GM12872 (cell line): ENCODE data around the gene STARD13.

Experiments
- TF ChIP-seq, protein P1 (sequence below): IDR thresholded peaks from 3 replicates; pipeline ENCODE4 v1.5.1; 2011; ENCODE audit warnings: low read depth, mild to moderate bottlenecking, low read length, moderate library complexity; ENCODE audit not compliant: insufficient read depth

Gene STARD13

DNA sequence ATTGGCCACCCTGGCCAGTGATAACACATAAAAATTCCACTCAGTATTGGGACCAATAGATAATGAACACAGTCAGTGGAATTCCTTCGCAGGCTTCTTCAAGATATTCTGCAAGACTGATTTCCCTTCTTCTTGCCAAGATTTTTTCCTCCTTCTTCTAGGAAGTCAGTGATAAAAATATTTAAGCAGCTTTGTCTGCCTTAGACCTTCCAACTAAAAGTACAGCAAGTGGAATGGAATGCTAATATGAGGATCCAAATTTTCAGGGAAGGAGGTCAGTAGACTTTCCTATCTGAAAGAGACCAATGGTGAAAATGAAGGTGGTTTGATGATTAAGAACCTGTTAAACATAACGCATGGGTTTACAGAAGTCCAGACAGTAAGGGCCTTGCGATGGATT, 9.6 kb downstream of the STARD13 start:
- TF ChIP-seq, protein P1, sequence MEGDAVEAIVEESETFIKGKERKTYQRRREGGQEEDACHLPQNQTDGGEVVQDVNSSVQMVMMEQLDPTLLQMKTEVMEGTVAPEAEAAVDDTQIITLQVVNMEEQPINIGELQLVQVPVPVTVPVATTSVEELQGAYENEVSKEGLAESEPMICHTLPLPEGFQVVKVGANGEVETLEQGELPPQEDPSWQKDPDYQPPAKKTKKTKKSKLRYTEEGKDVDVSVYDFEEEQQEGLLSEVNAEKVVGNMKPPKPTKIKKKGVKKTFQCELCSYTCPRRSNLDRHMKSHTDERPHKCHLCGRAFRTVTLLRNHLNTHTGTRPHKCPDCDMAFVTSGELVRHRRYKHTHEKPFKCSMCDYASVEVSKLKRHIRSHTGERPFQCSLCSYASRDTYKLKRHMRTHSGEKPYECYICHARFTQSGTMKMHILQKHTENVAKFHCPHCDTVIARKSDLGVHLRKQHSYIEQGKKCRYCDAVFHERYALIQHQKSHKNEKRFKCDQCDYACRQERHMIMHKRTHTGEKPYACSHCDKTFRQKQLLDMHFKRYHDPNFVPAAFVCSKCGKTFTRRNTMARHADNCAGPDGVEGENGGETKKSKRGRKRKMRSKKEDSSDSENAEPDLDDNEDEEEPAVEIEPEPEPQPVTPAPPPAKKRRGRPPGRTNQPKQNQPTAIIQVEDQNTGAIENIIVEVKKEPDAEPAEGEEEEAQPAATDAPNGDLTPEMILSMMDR: no peak

DNA sequence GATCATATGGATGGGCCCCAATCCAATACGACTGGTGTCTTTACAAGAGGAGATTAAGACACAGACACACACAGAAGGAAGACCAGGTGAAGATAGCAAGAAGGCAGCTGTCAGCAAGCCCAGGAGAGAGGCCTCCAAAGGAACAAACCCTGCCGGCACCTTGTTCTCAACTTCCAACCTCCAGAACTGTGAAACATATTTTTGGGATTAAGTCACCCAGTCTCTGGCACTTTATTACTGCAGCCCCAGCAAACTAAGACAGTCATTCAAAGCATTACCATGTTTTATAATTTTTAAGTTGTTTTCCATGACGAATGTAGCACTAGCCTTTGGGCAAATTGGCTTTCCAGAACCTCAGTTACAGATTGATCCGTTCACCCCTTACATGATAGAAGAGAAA, 11.3 kb downstream of the STARD13 start:
- TF ChIP-seq, protein P1: no peak

- TF ChIP-seq, protein P1: no peak
Measured at GRCh38 chr13:33272531-33273124, 12.9 kb downstream of the STARD13 start.

DNA sequence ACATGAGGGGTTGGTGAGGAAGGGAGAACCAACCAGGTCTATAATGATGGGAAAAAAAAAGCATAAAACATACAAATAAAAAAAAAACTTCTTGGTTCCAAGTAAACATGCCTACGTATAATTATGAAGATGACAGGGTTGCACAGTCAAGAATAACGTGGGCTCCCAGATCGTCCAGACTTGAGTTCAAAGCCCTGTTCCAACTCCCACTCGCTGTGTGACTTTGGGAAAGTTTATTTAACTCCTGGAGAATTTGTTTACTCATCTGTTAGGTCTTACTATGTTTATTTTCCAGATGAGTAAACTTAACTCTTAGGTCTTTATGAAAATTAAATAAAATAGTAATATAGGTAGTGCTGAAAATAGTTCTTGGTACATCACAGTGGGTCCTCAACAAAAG, 13.8 kb downstream of the STARD13 start:
- TF ChIP-seq, protein P1: no peak

- TF ChIP-seq, protein P1: no peak
Measured at GRCh38 chr13:33270895-33271538, 14.5 kb downstream of the STARD13 start.

GRCh38 chr13:33265607-33266006, 19.9 kb downstream of the STARD13 start:
- TF ChIP-seq, protein P1: no peak

- TF ChIP-seq, protein P1: no peak
Measured at GRCh38 chr13:33265133-33265532, 20.4 kb downstream of the STARD13 start.

DNA sequence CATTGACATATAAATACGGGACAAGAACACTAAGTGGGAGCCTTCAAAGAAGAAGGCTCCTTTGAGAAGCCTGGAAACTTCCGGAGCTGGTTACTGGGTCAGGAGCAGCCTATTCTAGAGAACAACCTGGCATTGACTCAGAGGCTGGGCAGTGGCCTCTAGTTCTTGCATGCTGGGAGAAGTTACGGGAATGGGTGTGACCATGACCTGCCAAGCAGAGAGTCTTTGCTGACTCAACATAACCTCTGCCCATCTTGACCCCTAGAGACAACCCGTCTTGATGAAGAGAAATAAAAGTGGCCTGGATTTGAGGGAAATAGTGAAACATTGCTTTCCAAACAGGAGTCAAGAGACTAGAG, 21.0 kb downstream of the STARD13 start:
- TF ChIP-seq, protein P1: no peak
